Spleen (tissue), 11 donors: ENCODE measurements around the gene ZFP90. TPM values are rescaled to one million over a fixed set of nuclear protein-coding genes. Genes with fewer than 3 reads are reported as not detected.
A peak's percentile ranks its signal among the peaks of the same experiment; 100 is the strongest.
"Not testable (repeated sequence)": the region's sequence is repeated elsewhere in the genome, so short reads cannot be mapped to it uniquely, and the experiment has no call there.

ENCODE experiments used
- DNase-seq: peaks from one replicate; pipeline ENCODE4 v3.0.0-alpha.2; 2020
- H3K27ac ChIP-seq, 8 donors: fragments of 200-600 bp; sonication (generic) in 7 of 8; 1 replicate in 4 of 8; 2 replicates in 4 of 8; pipeline versions ENCODE4 v1.5.0 to v1.8.0; 2016 to 2021; ENCODE audit warnings: inconsistent platforms in 4 of 8, mild to moderate bottlenecking in 4 of 8, moderate library complexity in 1 of 8
- H3K27me3 ChIP-seq, 7 donors: fragments of 200-600 bp; sonication (generic) in 6 of 7; replicated peaks in 1 of 7; 1 replicate in 4 of 7; 2 replicates in 3 of 7; pipeline versions ENCODE4 v1.5.0 to v1.8.0; 2016 to 2021; ENCODE audit warnings: inconsistent platforms in 3 of 7, mild to moderate bottlenecking in 1 of 7
- H3K36me3 ChIP-seq, 6 donors: fragments of 200-600 bp; sonication (generic) in 5 of 6; 1 replicate in 4 of 6; 2 replicates in 2 of 6; pipeline versions ENCODE4 v1.5.0 to v1.8.0; 2016 to 2021; ENCODE audit warnings: inconsistent platforms in 2 of 6
- H3K4me1 ChIP-seq, 6 donors: fragments of 200-600 bp; sonication (generic) in 5 of 6; 1 replicate in 3 of 6; 2 replicates in 3 of 6; pipeline versions ENCODE4 v1.5.0 to v1.8.0; 2016 to 2021; ENCODE audit warnings: inconsistent platforms in 3 of 6
- H3K4me3 ChIP-seq, 8 donors: fragments of 200-600 bp; sonication (generic) in 7 of 8; 1 replicate in 4 of 8; 2 replicates in 4 of 8; pipeline versions ENCODE4 v1.5.0 to v1.8.0; 2016 to 2021; ENCODE audit warnings: inconsistent platforms in 4 of 8, mild to moderate bottlenecking in 4 of 8, moderate library complexity in 2 of 8
- H3K9me3 ChIP-seq, 8 donors: fragments of 200-600 bp; sonication (generic) in 7 of 8; 1 replicate in 4 of 8; 2 replicates in 4 of 8; pipeline versions ENCODE4 v1.5.0 to v1.8.0; 2016 to 2021; ENCODE audit warnings: inconsistent platforms in 4 of 8
- CTCF ChIP-seq, 11 experiments: fragments of 200-600 bp in 7 of 11; fragments of 450-650 bp in 4 of 11; sonication (generic) in 4 of 11; IDR thresholded peaks in 8 of 11; conservative IDR thresholded peaks in 3 of 11; 1 replicate in 7 of 11; 2 replicates in 4 of 11; pipeline versions ENCODE4 v1.4.0 to v1.8.0; 2016 to 2021; ENCODE audit warnings: antibody characterized with exemption in 11 of 11, inconsistent platforms in 4 of 11, mild to moderate bottlenecking in 1 of 11
- POLR2A ChIP-seq, 3 donors: fragments of 450-650 bp; IDR thresholded peaks; one replicate each; pipeline ENCODE4 v1.5.1; 2017; ENCODE audit warnings: antibody characterized with exemption in 3 of 3, mild to moderate bottlenecking in 1 of 3
- POLR2AphosphoS5 ChIP-seq, 3 donors: sonication (generic); formaldehyde crosslinking; IDR thresholded peaks; one replicate each; pipeline ENCODE4 v1.5.1; 2017; ENCODE audit warnings: antibody characterized with exemption in 3 of 3
- WGBS, 5 donors: extraction: QIAGEN DNeasy Blood & Tissue Kit in 3 of 5; methylation state at CpG; one replicate each; pipeline versions ENCODE4 v1.1.5 to v1.1.7; 2013 to 2018; 5-methylcytosine and 5-hydroxymethylcytosine counted together
- intact Hi-C: fragments of 100-400 bp; cut with DNase I; formaldehyde crosslinking; loops from one replicate; pipeline ENCODE4 v1.15.0; 2023; ENCODE audit warnings: low total_unique reads
- polyA plus RNA-seq, 3 donors: library from polyadenylated mRNA; stranded (reverse); fragments of 200-250 nt; gene quantifications; one replicate each; pipeline ENCODE4 v1.2.1, GENCODE V29; 2013
- total RNA-seq, 7 donors: library from RNA; depleted of rRNA in 3 of 7; stranded (reverse); fragments of >200 nt in 3 of 7; fragmentation: NEBNext Ultra II Directional in 4 of 7; extraction: Animal tissue kit (Norgen Biotek cat#: 25700) in 4 of 7; gene quantifications; one replicate each; pipeline versions ENCODE4 v1.1.0 to v1.2.1, GENCODE V29; 2016 to 2021
- donor health status: healthy with polysubstance abuse.
- donor health status: DM: no; HTN: no; CAD: no; lungs with moderate emphysema.
- donor health status: DM: no; HTN: no; CAD: no.
- donor health status: Bipolar disorder and iron deficiency.
- donor health status: healthy.
- donor health status: DM: no; HTN: no; CAD: no.
- donor health status: DM: yes; HTN: yes; CAD: no.

ZFP90 gene
- total and polyA plus RNA-seq, 10 donors = 7.3 to 53.1 (median 24.4) TPM

GRCh38 chr16:68539711-68540239 lies 684 bp downstream of the ZFP90 start:
- H3K4me3 ChIP-seq = peak overlapping the region; percentile 68 to 99 (median 96)
- 1 to 2% (median 1%) methylated on average over 14 to 19 of the region's 19 CpGs for WGBS, 5 donors
- no peaks in the 10 kb centered on the region for H3K27me3 ChIP-seq
- H3K27ac ChIP-seq = peak overlapping the region; percentile 84 to 92 (median 90)
- H3K9me3 ChIP-seq = peaks cover 0 to 7% (median 0%) of the 10 kb centered on the region in 8 donors
- H3K36me3 ChIP-seq = peaks cover 0 to 44% (median 9%) of the 10 kb centered on the region in 6 donors
- DNase-seq = no peak
- intact Hi-C loops = loop anchor here (10.0 kb wide), 1 partner anchor 305 kb away; the partner anchor contains the start of gene TANGO6
- H3K4me1 ChIP-seq = peaks cover 0 to 18% (median 16%) of the 10 kb centered on the region in 6 donors
- TF ChIP-seq POLR2A (IDR thresholded peaks at IDR 0.05) (no peak), CTCF (IDR thresholded peaks at IDR 0.05 in 8 of 11, conservative IDR thresholded peaks at IDR 0.05 in 3 of 11) (no peak), POLR2AphosphoS5 (IDR thresholded peaks at IDR 0.05) (no peak)

GRCh38 chr16:68548947-68549346 lies 9.9 kb downstream of the ZFP90 start:
- intact Hi-C loops = no loop called here
- Histone ChIP-seq H3K36me3 (peaks cover 4 to 99% (median 57%) of the 10 kb centered on the region in 6 donors), H3K9me3 (peaks cover 3 to 95% (median 57%) of the 10 kb centered on the region in 8 donors), H3K4me1 (peaks cover 0 to 12% (median 5%) of the 10 kb centered on the region in 6 donors), H3K4me3 (no peak overlapping the region), H3K27me3 (no peaks in the 10 kb centered on the region), H3K27ac (peak overlapping the region in 2 of 8 donors; percentile 23 to 24)
- 37 to 56% (median 41%) methylated on average over 4 of the region's 4 CpGs for WGBS, 5 donors
- no peak for DNase-seq
- peak in 1 of 3 donors; percentile 72 for TF ChIP-seq POLR2AphosphoS5 (IDR thresholded peaks at IDR 0.05)
- no peak for TF ChIP-seq POLR2A (IDR thresholded peaks at IDR 0.05)

GRCh38 chr16:68553186-68553585 lies 14.1 kb downstream of the ZFP90 start:
- no peaks in the 10 kb centered on the region for H3K27me3 ChIP-seq
- intact Hi-C loops = no loop called here
- WGBS, 5 donors = 83 to 92% (median 88%) methylated on average over 7 of the region's 7 CpGs
- no peak for DNase-seq
- H3K4me3 ChIP-seq = no peak overlapping the region
- TF ChIP-seq CTCF (IDR thresholded peaks at IDR 0.05 in 8 of 11, conservative IDR thresholded peaks at IDR 0.05 in 3 of 11) = no peak
- H3K36me3 ChIP-seq = peaks cover 15 to 100% (median 78%) of the 10 kb centered on the region in 6 donors
- H3K27ac ChIP-seq = no peak overlapping the region
- H3K9me3 ChIP-seq = peaks cover 26 to 100% (median 94%) of the 10 kb centered on the region in 8 donors
- peaks cover 0 to 9% (median 5%) of the 10 kb centered on the region in 6 donors for H3K4me1 ChIP-seq

GRCh38 chr16:68560341-68560740 lies 21.2 kb downstream of the ZFP90 start:
- DNase-seq, H3K4me1 ChIP-seq, H3K27me3 ChIP-seq, intact Hi-C loops, H3K27ac ChIP-seq: not testable (repeated sequence)
- Histone ChIP-seq H3K36me3 (peaks cover 42 to 96% (median 86%) of the 10 kb centered on the region in 6 donors), H3K4me3 (peak overlapping the region in 1 of 8 donors; percentile 15), H3K9me3 (peaks cover 55 to 100% (median 100%) of the 10 kb centered on the region in 8 donors)
- WGBS, 5 donors = 90 to 100% (median 95%) methylated on average over 2 of the region's 2 CpGs

GRCh38 chr16:68563631-68564381 lies 24.7 kb downstream of the ZFP90 start:
- TF ChIP-seq POLR2A (IDR thresholded peaks at IDR 0.05) = no peak
- no peak for TF ChIP-seq CTCF (IDR thresholded peaks at IDR 0.05 in 8 of 11, conservative IDR thresholded peaks at IDR 0.05 in 3 of 11)
- peak in 1 of 3 donors; percentile 10 for TF ChIP-seq POLR2AphosphoS5 (IDR thresholded peaks at IDR 0.05)
- Histone ChIP-seq H3K4me3 (peak overlapping the region in 1 of 8 donors; percentile 40), H3K27ac (no peak overlapping the region), H3K9me3 (peaks cover 65 to 100% (median 100%) of the 10 kb centered on the region in 8 donors), H3K27me3 (no peaks in the 10 kb centered on the region), H3K4me1 (no peaks in the 10 kb centered on the region), H3K36me3 (peaks cover 30 to 72% (median 53%) of the 10 kb centered on the region in 6 donors)
- 91 to 98% (median 96%) methylated on average over 7 of the region's 7 CpGs for WGBS, 5 donors
- intact Hi-C loops = no loop called here
- no peak for DNase-seq
